HG03095 (cell line): ENCODE data around the gene GALNT2.

Experiments used
- ATAC-seq: cut with Tn5 transposase; IDR thresholded peaks from one replicate; pipeline ENCODE4 v1.9.1; 2021; ENCODE audit warnings: moderate library complexity; ENCODE audit not compliant: unreplicated experiment

The GALNT2 gene

DNA sequence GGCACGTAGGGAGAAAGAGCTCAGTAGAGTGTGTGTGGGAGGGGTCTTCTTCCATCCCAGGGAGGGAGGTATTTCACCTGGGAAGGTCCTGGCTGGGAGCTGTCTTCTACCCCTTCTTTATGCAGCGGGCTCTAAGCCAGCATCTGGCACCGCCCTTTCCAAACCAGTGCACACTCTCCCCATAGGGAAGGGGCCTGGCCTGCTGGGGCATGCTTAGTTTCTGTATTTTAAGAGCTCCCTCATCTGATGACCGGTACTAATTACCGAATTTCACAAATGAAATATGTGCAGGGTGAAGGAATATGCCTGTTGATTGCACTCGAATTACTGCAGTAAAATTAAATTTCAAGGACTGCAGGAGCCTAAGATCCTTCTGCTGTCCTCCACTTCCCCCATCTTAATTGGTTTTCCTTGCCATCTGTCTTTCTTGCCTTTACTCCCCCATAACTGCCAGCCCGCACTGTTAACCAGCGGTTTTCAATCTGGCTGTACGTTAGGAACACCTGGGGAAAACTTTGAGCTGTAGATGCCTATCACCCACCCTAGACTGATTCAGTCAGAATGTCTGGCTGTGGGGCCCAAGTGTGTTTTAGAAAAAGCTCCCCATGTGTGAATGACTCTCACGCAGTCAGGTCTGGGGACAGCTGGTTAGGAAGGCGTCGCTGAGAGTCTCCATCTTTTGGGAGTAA, 20.1 kb downstream of the GALNT2 start:
- no peak for ATAC-seq

DNA sequence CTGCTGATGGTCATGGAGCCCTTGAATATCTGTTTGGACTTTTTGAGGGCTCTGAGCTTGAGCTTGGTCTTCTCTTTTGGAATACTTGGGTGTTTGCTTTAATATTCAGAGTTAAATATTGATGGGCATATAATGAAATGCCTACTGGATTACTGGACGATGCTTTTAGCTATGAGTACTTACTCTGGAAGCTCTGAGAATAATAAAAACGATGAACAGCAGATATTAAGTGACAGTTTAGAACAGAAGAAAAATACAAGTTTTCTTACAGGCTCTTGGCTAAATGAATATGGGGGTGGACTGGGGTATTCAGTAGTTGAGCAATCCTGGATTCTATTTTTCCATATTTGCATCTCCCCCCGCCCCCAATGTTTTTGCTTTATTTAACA, 20.7 kb downstream of the GALNT2 start:
- ATAC-seq = no peak

- no peak for ATAC-seq
Measured at GRCh38 chr1:230090194-230090711, 23.2 kb downstream of the GALNT2 start.

GRCh38 chr1:230091473-230092231, 24.6 kb downstream of the GALNT2 start:
- ATAC-seq = no peak

GRCh38 chr1:230094746-230095145, 27.7 kb downstream of the GALNT2 start:
- ATAC-seq = no peak

DNA sequence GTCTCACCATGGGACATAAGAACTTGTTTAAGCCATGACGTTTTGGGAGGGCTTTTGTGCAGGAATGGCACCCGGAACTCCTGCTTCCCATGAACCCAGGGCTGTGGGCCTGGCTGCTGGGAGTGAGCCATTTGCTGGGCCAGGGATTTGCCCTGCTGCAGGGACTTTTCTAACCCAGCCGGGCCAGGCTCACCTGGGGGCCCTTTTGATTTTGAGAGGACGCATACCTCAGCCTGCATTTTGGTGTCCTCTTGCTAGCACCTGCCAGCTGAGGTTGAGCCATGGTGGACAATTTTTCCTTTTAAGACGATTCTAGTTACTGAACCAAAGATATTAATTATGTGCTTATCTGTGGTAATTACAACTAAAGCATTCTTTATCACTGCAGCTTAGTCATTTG, 28.9 kb downstream of the GALNT2 start:
- ATAC-seq = no peak

DNA sequence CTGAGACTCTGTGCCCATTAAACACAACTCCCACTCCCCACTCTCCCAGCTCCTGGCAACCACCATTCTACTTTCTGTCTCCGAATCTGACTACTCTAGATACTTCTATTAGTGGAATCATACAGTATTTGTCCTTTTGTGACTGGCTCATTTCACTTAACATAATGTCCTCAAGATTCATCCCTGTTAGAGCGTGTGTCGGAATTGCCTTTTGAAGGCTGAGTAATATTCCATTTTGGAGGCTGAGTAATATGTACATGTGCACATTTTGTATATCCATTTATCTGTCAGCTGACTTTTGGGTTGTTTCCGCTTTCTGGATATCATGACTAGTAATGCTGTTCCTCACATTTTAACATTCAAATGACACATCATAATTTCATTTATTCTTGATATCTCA, 30.3 kb downstream of the GALNT2 start:
- no peak for ATAC-seq

- no peak for ATAC-seq
Measured at GRCh38 chr1:230098723-230099122, 31.7 kb downstream of the GALNT2 start.

DNA sequence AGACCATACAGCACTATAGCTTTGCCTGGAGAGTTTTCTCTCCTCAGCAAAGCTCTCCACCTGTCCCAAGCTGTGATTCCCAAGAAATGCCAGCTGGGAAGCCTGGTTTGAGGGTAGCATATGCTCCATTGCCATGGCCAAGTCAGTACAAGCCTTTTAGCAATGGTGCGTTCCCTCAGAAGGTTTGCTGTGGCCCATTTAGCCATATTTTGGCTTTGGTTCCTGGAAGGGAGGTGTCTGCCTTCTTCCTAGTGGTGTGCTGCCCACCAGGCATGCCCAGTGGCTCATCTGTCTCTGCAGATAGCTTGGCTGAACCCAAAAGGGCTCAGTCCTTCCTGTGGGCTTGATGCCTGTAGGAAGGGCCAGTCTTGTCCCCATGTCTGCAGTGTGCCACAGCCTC, 32.4 kb downstream of the GALNT2 start:
- no peak for ATAC-seq

GRCh38 chr1:230100932-230101331, 33.9 kb downstream of the GALNT2 start:
- ATAC-seq = no peak

DNA sequence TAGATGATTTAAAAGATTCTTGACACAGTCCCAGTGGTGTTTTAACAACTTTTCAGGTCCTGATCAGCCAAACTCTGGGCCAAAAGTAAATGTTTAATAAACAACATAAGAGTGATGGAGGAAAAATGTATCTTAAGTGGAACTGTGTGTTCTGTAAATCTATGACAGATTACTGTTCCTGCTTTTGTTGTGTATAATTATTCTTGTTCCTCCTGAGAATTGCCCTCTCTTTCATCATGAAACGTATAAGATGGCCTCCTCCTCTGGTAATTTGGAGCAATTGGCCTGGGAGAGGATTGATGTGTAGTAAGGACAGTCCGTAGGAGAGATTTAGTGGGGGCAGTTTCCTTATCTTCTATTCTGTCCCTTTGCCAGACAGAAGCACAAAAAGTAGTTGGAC, 34.5 kb downstream of the GALNT2 start:
- no peak for ATAC-seq

GRCh38 chr1:230102046-230102445, 35.0 kb downstream of the GALNT2 start:
- ATAC-seq = no peak

DNA sequence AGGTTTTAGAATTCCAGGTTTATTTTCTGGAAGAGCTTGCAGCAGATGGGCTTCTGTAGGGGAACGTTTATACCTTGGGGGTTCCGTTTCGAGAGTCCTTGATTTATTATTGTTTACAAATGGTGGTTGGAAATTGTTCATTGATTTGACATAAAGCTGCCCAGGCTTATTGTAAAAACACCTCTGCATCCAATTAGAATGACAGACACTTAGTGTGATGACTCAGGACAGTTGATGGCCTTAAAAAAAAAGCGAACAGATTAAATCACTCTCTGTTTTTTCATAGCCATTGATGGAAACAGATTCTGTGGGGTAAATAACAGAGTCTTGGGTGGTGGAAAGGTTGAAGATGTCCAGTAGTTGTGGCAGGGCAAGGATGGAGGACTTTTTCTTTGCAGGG, 35.4 kb downstream of the GALNT2 start:
- no peak for ATAC-seq

GRCh38 chr1:230103306-230104173, 36.5 kb downstream of the GALNT2 start:
- no peak for ATAC-seq

- peak; percentile 40 for ATAC-seq
Measured at GRCh38 chr1:230104395-230105244, 37.6 kb downstream of the GALNT2 start.

- ATAC-seq = no peak
Measured at GRCh38 chr1:230105245-230105753, 38.3 kb downstream of the GALNT2 start.

GRCh38 chr1:230105754-230106625, 39.0 kb downstream of the GALNT2 start:
- ATAC-seq = no peak

DNA sequence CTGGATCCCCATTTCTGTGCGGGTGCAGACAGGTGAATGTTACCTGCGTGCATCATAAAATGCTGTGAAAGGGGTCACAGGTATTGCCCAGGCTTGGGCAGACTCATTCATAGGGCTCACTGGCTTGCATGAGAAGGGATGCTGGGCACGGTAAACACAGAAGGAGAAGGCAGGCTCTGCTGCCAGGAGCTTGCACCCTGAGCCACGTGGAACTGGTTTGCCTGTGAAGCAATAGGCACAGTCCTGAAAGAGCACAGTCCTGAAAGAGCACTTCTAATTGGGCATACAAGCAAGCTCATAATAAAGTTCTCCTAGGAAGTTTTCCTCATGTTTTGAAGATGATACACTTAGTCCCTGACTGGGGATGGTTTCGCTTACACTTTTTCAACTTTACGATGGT, 40.9 kb downstream of the GALNT2 start:
- no peak for ATAC-seq

DNA sequence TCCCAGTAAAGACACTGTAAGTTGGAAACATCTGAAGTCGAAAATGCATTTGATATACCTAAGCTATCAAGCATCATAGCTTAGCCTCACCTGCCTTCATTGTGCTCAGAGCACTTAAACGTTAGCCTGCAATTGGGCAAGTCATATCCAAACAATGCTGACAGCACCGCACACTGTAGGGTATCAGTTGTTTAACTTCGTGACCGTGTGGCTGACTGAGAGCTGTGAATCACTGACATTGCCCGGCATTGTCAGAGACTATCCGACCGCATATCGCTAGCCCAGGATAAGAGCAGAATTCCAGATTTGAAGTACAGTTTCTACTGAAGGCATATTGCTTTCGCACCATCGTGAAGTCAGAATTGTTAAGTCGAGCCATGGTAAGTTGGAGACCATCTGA, 41.5 kb downstream of the GALNT2 start:
- no peak for ATAC-seq
